ENCODE results near the gene SEMA4D.

GRCh38 chr9:89354471-89354870 is 143.4 kb downstream of the SEMA4D start:
- no peak for TF ChIP-seq CTCF (IDR thresholded peaks at IDR 0.05)
- no peak for TF ChIP-seq POLR2A (IDR thresholded peaks at IDR 0.05)
